ENCODE results near the gene E2F1. TPM values are rescaled to one million over a fixed set of nuclear protein-coding genes. Genes with fewer than 3 reads are reported as not detected.

Gene E2F1
- total and polyA plus RNA-seq, 2 experiments from 2014 or later: 21.2 to 61.4 TPM

DNA sequence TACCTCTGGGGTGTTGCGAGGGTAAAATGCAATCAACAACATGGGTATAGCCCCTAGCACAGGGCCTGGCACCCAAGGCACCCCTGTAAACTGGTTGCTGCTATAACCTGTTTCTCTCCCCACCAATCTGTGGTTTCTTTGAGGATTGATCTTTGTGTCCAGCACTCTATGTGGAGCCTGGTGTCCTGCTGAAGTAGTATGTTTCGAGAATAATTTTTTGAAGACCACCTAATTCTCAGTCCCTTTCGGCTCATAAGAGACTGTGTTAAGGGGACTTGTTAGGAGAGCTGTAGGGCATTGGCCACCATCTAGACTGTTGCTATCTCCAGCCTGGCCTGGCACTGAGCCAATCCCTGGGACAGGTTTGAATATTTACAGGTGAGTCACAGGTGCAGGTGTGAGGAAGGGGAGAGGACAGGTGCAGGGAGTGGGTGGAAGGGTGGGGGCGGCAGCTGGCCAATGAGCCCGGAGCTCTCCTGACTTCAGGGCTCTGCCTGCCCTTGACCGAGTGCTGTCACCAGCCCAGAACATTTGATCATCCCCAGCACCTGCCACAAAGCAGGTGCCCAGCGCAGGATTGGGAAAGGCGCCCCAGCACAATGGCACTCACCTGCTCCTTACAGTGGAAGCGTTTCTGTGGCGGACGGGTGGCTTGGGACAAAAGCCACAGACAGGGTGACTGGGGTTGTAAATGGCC lies 32.1 kb downstream of the E2F1 start:
- H3K4me1 ChIP-seq (ENCODE audit: low read depth): peaks cover 10% of the 10 kb centered on the region
- H3K27ac ChIP-seq: peak overlapping the region; percentile 57
- no peaks in the 10 kb centered on the region for H3K27me3 ChIP-seq
- no peak overlapping the region for H3K4me3 ChIP-seq
- H3K9me3 ChIP-seq (ENCODE audit: low read depth): no peaks in the 10 kb centered on the region
- TF ChIP-seq, protein P1, sequence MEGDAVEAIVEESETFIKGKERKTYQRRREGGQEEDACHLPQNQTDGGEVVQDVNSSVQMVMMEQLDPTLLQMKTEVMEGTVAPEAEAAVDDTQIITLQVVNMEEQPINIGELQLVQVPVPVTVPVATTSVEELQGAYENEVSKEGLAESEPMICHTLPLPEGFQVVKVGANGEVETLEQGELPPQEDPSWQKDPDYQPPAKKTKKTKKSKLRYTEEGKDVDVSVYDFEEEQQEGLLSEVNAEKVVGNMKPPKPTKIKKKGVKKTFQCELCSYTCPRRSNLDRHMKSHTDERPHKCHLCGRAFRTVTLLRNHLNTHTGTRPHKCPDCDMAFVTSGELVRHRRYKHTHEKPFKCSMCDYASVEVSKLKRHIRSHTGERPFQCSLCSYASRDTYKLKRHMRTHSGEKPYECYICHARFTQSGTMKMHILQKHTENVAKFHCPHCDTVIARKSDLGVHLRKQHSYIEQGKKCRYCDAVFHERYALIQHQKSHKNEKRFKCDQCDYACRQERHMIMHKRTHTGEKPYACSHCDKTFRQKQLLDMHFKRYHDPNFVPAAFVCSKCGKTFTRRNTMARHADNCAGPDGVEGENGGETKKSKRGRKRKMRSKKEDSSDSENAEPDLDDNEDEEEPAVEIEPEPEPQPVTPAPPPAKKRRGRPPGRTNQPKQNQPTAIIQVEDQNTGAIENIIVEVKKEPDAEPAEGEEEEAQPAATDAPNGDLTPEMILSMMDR (IDR thresholded peaks at IDR 0.05; ENCODE audit: low read depth, low read length): no peak
- H3K36me3 ChIP-seq: peaks cover 12% of the 10 kb centered on the region
- DNase-seq (ENCODE audit: low read depth in 1 of 2, low spot score in 1 of 2): no peak

DNA sequence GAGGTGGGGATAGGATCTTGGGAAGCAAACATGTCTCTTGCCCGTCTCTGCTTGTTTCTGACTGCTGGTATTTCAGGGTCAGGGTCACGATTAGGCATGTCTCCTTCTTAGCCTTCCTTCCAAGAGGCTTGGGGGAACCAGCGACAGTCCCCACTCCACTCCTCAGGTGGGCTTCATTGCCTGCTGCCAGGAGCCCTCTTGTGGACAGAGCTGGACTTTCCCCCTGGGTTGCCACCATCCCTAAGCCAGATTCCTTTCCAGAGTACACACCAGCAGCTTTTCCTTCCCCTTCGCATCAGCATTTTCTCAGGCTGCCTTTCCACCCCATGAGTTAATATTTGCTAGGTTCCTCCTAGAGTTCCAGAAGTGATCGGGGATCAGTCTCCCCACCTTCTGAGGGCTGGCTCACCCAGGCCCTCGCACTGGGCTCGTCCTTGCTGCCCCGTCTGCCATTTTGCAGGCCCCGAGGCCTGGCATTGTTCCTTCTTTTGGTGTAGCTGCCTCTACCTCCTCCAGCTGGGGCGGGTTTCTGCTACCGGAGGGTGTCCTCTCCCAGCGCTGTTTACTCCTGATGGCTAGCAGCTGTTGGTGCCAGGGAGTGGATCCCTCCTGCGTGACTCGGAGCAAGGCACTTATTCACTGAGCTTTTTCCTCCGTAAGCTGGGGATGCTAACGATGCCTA lies 32.8 kb downstream of the E2F1 start:
- Histone ChIP-seq H3K27me3 (no peaks in the 10 kb centered on the region), H3K9me3 (ENCODE audit: low read depth) (no peaks in the 10 kb centered on the region), H3K4me1 (ENCODE audit: low read depth) (peaks cover 16% of the 10 kb centered on the region), H3K4me3 (no peak overlapping the region), H3K27ac (no peak overlapping the region), H3K36me3 (peaks cover 5% of the 10 kb centered on the region)
- TF ChIP-seq, protein P1 (IDR thresholded peaks at IDR 0.05; ENCODE audit: low read depth, low read length): peak; percentile 92
- peak; percentile 78 to 79 for DNase-seq (ENCODE audit: low read depth in 1 of 2, low spot score in 1 of 2)

DNA sequence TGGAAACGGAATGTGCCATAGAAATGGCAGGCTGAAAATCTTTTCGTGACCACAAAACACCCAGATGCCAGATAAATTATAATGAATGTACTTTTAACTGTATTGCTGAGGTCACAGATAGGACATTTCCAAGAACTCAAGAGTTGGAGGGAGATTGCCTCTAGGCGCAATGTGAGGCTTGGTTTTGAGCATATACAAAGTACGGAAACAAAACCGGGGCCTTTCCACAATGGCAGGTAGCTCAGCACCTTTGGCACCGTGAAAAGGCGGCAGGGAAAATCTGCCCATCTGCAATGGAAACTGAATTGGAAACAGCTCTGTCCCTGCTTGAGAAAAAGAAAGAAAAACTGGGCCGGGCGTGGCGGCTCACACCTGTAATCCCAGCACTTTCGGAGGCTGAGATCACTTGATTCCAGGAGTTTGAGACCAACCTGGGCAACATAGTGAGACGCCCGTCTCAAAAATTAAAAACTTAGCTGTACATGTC lies 34.6 kb downstream of the E2F1 start:
- Histone ChIP-seq H3K9me3 (ENCODE audit: low read depth) (no peaks in the 10 kb centered on the region), H3K36me3 (no peaks in the 10 kb centered on the region), H3K27me3 (no peaks in the 10 kb centered on the region), H3K27ac (no peak overlapping the region), H3K4me3 (no peak overlapping the region), H3K4me1 (ENCODE audit: low read depth) (peaks cover 18% of the 10 kb centered on the region)
- DNase-seq (ENCODE audit: low read depth in 1 of 2, low spot score in 1 of 2): peak in 1 of 2 donors; percentile 27
- TF ChIP-seq, protein P1 (IDR thresholded peaks at IDR 0.05; ENCODE audit: low read depth, low read length): no peak

DNA sequence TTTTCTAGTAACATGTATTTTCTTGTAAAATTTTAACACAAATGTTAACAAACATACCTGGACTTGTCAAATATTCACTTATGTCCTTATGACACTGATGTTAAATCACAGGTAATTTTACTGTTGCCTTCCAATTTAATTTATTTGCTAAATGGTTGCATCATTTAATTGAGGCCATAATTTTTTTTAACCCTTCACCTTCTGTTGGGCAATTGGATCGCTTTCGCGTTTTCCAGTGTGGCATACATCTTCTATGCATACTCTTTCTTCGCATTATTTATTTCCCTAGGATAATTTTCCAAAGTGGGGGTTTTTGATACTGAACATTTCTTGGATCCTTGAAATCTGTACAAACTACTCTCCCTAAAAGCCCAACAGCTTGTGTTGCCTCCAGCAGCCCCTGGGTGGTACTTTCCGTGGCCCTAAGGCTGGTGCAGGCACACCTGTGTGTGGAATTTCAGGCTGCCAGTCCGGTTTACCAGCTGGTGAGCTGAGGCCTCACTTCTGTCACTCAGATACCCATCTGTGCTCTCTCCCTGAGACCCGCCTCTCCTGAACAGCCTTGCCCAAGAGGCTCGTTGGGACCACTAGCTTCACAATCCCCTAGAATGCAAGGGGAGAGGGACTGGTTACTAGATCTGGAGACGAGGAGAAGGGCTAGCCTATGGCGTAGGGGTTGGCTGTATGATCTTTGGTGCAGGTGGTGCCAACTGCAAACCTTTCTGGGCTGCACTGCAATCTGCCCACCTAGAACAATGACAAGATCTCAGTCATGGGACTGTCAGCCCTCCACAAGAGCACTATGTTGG lies 35.2 kb downstream of the E2F1 start:
- H3K4me1 ChIP-seq (ENCODE audit: low read depth): peaks cover 18% of the 10 kb centered on the region
- H3K27me3 ChIP-seq: no peaks in the 10 kb centered on the region
- no peak for DNase-seq (ENCODE audit: low read depth in 1 of 2, low spot score in 1 of 2)
- H3K36me3 ChIP-seq: no peaks in the 10 kb centered on the region
- no peak overlapping the region for H3K27ac ChIP-seq
- TF ChIP-seq, protein P1 (IDR thresholded peaks at IDR 0.05; ENCODE audit: low read depth, low read length): no peak
- no peaks in the 10 kb centered on the region for H3K9me3 ChIP-seq (ENCODE audit: low read depth)
- no peak overlapping the region for H3K4me3 ChIP-seq

DNA sequence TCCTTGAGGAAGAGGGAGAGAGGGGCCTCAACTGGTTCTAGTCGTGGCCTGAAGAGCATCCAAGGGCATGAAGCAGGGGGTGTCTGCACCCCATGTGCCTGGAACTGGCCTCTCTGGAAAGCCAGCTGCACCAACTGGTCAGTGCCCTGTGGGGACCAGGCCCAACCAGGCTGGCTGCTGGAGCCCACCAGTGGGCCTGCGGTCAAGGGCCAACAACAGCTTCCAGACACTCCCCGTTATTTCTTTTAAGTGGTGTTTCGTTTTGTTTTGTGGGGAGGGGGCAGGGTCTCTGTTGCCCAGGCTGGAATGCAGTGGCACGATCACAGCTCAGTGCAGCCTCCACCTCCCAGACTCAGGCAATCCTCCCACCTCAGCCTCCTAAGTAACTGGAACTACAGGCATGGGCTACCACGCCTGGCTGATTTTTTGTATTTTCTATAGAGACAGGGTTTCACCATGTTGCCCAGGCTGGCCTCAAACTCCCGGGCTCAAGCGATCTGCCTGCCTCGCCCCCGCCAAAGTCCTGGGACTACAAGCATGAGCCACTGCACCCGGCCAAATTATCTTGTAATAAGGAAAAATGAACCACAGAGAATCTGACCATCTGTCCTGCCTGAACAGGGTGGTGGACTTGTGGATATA lies 36.0 kb downstream of the E2F1 start:
- Histone ChIP-seq H3K36me3 (peaks cover 6% of the 10 kb centered on the region), H3K9me3 (ENCODE audit: low read depth) (no peaks in the 10 kb centered on the region), H3K27me3 (no peaks in the 10 kb centered on the region), H3K4me3 (no peak overlapping the region), H3K27ac (peak overlapping the region; percentile 42), H3K4me1 (ENCODE audit: low read depth) (peaks cover 18% of the 10 kb centered on the region)
- TF ChIP-seq, protein P1 (IDR thresholded peaks at IDR 0.05; ENCODE audit: low read depth, low read length): no peak
- DNase-seq (ENCODE audit: low read depth in 1 of 2, low spot score in 1 of 2): no peak
